Measurements from ENCODE around the gene TNFRSF14.

TNFRSF14 gene

DNA sequence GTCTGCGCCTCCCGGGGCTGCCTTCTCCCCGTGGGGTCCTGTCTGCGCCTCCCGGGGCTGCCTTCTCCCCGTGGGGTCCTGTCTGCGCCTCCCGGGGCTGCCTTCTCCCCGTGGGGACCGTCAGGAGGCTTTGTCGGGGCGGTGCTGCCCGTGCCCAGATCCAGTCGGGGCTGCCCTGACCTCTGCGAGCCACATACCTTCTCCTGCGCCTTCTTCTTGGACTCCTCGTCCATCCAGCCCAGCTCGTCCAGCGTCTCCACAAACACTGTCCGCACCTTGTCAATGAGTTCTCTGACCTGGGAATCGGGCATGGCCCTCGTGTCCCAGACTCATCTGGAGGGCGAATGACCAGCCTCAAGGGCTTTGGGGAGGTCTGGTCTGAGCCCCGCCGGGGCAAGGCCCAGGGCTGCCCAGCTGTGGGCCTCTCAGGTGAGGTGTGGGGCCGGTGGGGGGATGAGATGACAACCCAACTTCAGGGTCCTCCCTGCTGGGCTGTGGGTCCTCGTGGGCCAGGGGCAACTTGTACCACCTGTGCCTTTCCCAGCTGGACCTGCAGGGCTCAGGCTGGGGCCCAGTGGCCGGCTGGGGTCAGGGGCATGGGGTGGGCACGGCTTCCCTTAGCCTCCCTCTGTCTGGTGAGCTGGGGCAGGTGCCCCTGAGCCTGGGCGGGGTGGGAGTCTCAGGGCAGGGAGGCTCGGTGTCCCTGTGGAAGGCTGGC is 39.8 kb downstream of the TNFRSF14 start:
- Histone ChIP-seq H3K36me3 (ENCODE audit: insufficient read depth, low read depth, low read length) (no peaks in the 10 kb centered on the region), H3K27me3 (ENCODE audit: insufficient read depth, low read length) (no peaks in the 10 kb centered on the region), H3K4me3 (ENCODE audit: low read length) (no peak overlapping the region), H3K9me3 (ENCODE audit: insufficient read depth, low read depth, low read length) (no peaks in the 10 kb centered on the region), H3K27ac (ENCODE audit: low read length) (no peak overlapping the region), H3K9ac (ENCODE audit: low read depth, low read length) (no peak overlapping the region), H3K4me1 (ENCODE audit: insufficient read depth, low read length) (no peaks in the 10 kb centered on the region)

DNA sequence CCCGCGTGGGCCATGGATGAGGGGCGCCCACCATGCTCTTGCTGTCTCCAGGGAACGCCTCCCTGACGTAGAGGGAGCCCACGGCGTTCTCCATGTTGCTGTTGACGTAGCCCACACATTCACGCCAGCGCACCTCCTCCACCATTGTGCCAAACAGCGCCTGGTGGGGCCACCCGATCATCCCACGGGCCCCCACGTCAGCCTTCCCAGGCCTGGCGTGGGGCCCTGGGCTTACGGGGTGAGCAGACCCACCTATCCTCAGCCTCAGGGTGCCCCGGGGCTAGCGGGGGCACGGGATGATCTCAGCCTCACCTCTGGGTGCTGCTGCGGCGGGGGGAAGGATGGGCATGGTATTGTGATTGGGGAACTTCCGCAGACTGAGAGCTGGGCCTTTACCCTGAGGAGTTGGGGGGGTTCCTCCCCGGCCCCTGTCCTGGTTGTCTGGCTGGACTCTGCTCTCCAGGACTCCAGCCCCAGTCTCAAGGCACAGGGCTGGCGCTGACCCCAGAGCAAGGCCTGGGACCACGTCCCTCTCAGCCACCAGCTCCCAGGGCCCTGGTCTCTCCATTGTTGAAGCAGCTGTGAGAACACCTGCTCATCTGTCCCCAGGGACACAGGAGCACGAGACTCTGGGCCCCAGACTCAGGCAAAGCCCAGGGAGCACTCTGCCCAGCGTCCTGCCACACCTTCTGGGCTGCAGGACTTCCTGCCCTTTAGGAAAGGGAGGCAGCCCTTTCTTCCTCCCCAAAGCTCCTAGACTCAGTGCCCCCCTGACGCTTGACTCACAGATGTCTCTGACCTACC is 40.6 kb downstream of the TNFRSF14 start:
- no peaks in the 10 kb centered on the region for H3K4me1 ChIP-seq (ENCODE audit: insufficient read depth, low read length)
- H3K9ac ChIP-seq (ENCODE audit: low read depth, low read length), result no peak overlapping the region
- H3K27ac ChIP-seq (ENCODE audit: low read length), result no peak overlapping the region
- H3K9me3 ChIP-seq (ENCODE audit: insufficient read depth, low read depth, low read length), result no peaks in the 10 kb centered on the region
- H3K36me3 ChIP-seq (ENCODE audit: insufficient read depth, low read depth, low read length), result no peaks in the 10 kb centered on the region
- no peak overlapping the region for H3K4me3 ChIP-seq (ENCODE audit: low read length)
- no peaks in the 10 kb centered on the region for H3K27me3 ChIP-seq (ENCODE audit: insufficient read depth, low read length)

DNA sequence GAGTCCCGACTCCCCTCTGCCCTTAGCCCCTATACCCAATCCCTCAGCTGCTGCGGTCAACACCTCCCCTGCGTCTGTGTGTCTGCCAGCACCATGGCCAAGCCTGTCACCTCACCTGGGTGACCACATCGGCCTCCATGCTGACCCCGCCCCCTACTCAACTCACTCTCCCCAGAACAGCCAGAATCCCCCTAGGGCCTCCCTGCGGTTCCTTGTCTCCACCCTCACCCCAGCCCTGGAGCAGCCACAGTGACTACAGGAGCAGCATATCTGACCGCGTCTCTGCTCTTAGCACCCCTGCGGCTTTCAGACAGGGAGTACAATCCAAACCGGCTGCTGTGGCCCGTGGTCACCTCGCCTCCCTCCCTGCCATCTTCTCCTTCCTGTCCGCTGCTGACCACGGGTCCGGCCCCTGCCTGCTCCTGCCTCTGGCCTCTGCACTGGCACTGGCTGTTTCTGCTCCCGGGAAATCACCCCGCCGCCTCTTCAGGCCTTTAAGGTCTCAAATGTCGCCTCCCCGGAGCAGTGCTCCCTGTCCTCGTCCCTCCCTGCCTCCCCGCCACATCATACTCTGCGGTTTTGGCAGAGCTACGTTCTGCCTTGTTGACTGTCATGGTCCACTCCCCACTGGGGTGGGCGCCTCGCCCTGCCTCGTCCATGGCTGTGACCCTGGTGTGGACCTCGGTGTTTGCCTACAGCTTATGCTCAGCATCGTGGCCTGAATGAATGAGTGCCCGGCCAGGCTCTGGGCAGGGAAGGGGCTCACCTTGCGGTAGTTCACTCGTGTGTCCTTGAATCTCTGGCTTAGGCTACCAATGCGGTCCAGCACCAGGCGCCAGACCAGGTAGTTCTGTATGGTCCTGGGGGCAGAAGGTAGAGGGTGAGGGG is 41.5 kb downstream of the TNFRSF14 start:
- Histone ChIP-seq H3K9me3 (ENCODE audit: insufficient read depth, low read depth, low read length) (no peaks in the 10 kb centered on the region), H3K4me1 (ENCODE audit: insufficient read depth, low read length) (no peaks in the 10 kb centered on the region), H3K4me3 (ENCODE audit: low read length) (no peak overlapping the region), H3K9ac (ENCODE audit: low read depth, low read length) (no peak overlapping the region), H3K27ac (ENCODE audit: low read length) (no peak overlapping the region), H3K36me3 (ENCODE audit: insufficient read depth, low read depth, low read length) (no peaks in the 10 kb centered on the region), H3K27me3 (ENCODE audit: insufficient read depth, low read length) (no peaks in the 10 kb centered on the region)

DNA sequence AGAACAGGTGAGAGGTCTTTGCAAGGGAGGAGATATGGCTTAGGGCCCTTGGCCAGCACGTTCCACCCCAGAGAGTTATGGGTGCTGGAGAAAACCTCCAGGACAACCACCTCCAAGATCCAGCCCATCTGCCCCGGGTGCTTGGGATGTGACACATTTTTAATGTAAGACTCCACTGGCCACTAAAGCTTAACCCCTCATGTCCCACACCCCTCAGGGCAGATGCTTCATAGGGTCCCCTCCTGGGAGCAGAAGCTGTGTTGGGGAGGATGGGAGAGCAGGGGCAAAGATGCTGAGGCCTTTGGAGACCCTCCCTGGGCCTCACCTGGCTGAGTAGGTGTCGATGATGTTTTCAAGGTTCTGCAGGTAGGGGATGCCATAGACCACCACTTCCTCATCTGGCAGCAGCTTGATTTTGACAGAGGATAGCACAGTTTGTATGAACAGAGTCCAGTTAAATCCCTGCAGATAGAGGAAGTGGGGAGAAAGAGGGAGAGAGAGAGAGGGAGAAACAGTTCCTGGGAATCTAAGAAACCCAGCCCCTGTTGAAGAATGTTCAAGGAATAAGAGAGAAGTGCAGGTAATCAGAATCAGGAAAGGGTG is 42.3 kb downstream of the TNFRSF14 start:
- Histone ChIP-seq H3K4me1 (ENCODE audit: insufficient read depth, low read length) (no peaks in the 10 kb centered on the region), H3K9me3 (ENCODE audit: insufficient read depth, low read depth, low read length) (no peaks in the 10 kb centered on the region), H3K4me3 (ENCODE audit: low read length) (no peak overlapping the region), H3K27ac (ENCODE audit: low read length) (no peak overlapping the region), H3K36me3 (ENCODE audit: insufficient read depth, low read depth, low read length) (no peaks in the 10 kb centered on the region), H3K27me3 (ENCODE audit: insufficient read depth, low read length) (no peaks in the 10 kb centered on the region), H3K9ac (ENCODE audit: low read depth, low read length) (no peak overlapping the region)

DNA sequence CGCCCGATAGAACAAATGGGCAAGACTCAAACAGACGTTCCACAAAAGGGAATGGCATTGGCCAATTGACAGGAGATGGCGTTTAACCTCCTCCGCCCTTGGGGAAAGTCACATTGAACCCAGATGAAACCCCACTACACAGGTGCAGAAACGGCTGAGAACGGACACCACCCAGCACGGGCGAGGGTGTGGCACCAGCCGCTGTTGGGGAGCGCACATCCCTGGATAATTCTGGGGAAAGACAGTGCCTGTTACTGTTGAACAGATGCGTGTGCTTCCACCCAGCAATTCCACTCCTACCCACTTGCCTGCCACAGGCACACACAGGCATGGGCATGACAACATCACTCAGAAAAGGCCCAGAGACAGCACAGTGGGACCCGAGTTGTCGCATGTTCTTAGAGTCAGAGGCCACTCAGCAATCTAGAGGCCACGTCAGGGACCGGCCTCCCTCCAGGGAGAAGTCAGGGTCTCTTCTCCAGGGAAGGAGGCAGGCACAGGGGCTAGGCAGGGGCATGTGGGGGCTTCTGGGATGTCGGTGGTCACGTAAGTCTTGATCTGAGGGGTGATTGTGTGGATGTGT is 45.6 kb downstream of the TNFRSF14 start:
- no peak overlapping the region for H3K27ac ChIP-seq (ENCODE audit: low read length)
- no peak overlapping the region for H3K9ac ChIP-seq (ENCODE audit: low read depth, low read length)
- H3K36me3 ChIP-seq (ENCODE audit: insufficient read depth, low read depth, low read length), result no peaks in the 10 kb centered on the region
- H3K4me3 ChIP-seq (ENCODE audit: low read length), result no peak overlapping the region
- H3K27me3 ChIP-seq (ENCODE audit: insufficient read depth, low read length), result no peaks in the 10 kb centered on the region
- no peaks in the 10 kb centered on the region for H3K4me1 ChIP-seq (ENCODE audit: insufficient read depth, low read length)
- H3K9me3 ChIP-seq (ENCODE audit: insufficient read depth, low read depth, low read length), result no peaks in the 10 kb centered on the region

DNA sequence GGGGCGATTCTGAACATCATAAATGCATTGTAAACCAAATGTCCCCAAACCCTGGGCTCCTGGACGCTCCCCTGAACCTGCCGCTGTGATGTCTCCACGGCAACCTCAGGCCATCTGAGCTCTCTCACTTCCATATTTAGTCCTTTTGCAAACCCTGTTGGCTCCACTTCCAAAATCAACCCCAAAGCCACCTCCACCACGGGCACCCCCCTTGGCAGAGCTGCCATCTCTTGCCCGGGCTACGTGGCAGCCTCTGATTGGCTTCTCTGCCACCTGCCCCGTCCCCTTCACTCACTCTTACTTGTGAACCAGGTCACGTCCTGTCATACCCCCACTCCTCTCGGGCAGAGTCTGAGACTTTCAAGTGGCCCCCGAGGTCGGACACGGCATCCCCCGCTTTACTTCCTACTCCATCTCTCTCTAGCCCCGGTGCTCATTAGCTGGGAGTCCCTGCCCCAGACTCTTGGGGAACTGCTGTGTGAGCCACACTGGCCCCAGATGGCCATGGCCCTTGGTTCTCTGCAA is 46.2 kb downstream of the TNFRSF14 start:
- H3K27ac ChIP-seq (ENCODE audit: low read length), result no peak overlapping the region
- no peak overlapping the region for H3K9ac ChIP-seq (ENCODE audit: low read depth, low read length)
- H3K4me1 ChIP-seq (ENCODE audit: insufficient read depth, low read length), result no peaks in the 10 kb centered on the region
- H3K9me3 ChIP-seq (ENCODE audit: insufficient read depth, low read depth, low read length), result no peaks in the 10 kb centered on the region
- no peaks in the 10 kb centered on the region for H3K27me3 ChIP-seq (ENCODE audit: insufficient read depth, low read length)
- H3K4me3 ChIP-seq (ENCODE audit: low read length), result no peak overlapping the region
- H3K36me3 ChIP-seq (ENCODE audit: insufficient read depth, low read depth, low read length), result no peaks in the 10 kb centered on the region

DNA sequence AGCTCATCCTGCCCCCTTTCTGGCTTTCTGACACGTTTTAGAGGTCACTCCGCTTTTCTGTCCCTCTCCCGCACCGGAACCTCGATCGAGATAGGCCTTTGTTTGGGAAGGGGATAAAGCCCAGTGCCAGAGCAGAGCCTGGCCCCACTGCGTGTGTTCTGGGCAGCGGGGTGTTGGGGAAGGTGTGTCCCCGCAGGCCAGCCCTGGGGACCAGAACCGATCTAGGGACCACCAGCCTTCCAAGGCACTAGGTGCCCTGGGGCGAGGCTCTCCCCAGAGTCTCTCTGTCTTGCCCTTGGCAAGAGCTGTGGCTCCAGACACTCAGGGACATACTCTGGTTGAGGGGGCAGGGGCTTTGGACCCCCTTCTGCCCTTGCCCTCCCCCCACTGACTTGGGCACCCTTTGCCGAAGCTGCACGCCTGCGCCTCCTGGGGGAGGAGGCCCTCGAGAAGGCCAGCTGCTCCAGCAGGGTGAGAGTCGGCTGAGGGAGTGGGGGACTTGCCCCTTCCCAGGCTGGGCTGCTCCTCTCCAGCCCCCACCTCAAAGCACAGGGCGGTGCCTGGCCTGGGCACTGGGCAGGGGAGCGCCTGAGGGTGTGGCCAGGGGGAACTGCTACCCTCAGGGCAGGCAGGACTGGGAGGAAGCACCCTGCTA is 46.8 kb downstream of the TNFRSF14 start:
- H3K9ac ChIP-seq (ENCODE audit: low read depth, low read length), result no peak overlapping the region
- H3K4me1 ChIP-seq (ENCODE audit: insufficient read depth, low read length), result no peaks in the 10 kb centered on the region
- no peaks in the 10 kb centered on the region for H3K36me3 ChIP-seq (ENCODE audit: insufficient read depth, low read depth, low read length)
- no peaks in the 10 kb centered on the region for H3K9me3 ChIP-seq (ENCODE audit: insufficient read depth, low read depth, low read length)
- H3K27ac ChIP-seq (ENCODE audit: low read length), result no peak overlapping the region
- no peaks in the 10 kb centered on the region for H3K27me3 ChIP-seq (ENCODE audit: insufficient read depth, low read length)
- no peak overlapping the region for H3K4me3 ChIP-seq (ENCODE audit: low read length)

DNA sequence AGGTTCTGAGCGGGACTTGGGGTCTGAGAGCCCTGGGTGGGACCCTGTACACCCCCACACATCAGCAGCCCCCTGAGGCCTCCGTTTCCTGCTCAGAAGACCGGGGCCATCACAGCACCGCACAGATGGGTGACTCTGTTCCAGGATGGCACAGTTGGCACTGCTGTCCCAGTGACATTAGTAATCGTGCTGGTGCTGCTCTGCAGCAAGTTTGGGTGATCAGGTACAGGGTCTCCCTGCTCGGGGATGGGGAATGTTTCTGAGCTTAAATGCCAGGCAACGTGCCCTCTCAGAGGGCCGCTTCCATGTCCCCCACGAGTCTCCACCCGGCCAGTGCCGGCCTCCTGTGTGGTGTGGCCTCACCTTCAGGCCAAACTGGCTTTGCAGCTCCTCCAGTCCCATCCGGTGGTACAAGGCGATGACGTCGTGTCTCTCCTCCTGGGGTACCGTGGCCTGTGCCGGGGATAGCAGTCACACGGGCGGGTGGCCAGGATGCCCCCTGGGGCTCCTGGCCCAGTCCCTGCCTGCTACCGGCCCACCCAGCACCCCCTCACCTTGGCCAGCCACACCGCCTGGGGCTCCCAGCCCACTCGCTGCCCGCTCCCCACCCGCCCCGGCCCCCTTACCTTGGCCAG is 47.5 kb downstream of the TNFRSF14 start:
- Histone ChIP-seq H3K27ac (ENCODE audit: low read length) (no peak overlapping the region), H3K4me3 (ENCODE audit: low read length) (no peak overlapping the region), H3K4me1 (ENCODE audit: insufficient read depth, low read length) (no peaks in the 10 kb centered on the region), H3K9me3 (ENCODE audit: insufficient read depth, low read depth, low read length) (no peaks in the 10 kb centered on the region), H3K27me3 (ENCODE audit: insufficient read depth, low read length) (no peaks in the 10 kb centered on the region), H3K9ac (ENCODE audit: low read depth, low read length) (no peak overlapping the region), H3K36me3 (ENCODE audit: insufficient read depth, low read depth, low read length) (no peaks in the 10 kb centered on the region)

DNA sequence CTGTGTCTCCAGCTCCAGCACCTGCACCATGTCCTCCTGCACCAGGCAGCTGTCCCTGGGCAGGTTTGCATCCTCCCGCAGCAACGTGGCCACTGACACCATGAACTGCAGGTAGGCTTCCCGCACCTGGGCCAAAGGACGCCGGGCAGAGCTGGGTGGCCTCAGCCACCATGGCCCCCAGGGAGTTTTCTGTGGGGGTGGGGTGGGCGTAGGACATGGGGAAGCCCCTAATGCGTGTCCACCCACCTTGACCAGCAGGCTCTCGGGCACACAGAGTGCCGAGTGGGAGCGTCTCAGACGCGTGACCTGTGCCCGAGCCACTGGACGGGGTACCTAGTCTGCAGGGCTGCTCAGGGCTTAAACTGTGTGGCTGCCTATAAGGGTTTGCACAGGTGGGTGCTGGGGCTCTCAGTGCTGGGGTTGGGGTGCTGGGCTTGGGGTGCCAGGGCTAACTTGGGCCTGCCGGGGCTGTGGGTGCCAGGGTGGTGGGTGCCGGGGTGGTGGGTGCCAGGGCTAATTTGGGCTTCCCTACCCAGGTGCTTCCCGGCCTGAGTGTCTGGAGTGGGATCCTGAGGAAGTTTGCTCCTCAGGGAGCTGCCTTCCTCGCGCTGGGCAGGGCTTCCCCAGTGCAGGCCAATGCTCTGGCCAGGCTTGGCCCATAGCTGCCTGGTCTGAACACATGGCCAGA is 48.1 kb downstream of the TNFRSF14 start:
- no peak overlapping the region for H3K4me3 ChIP-seq (ENCODE audit: low read length)
- H3K9me3 ChIP-seq (ENCODE audit: insufficient read depth, low read depth, low read length), result no peaks in the 10 kb centered on the region
- H3K4me1 ChIP-seq (ENCODE audit: insufficient read depth, low read length), result no peaks in the 10 kb centered on the region
- H3K27ac ChIP-seq (ENCODE audit: low read length), result no peak overlapping the region
- no peak overlapping the region for H3K9ac ChIP-seq (ENCODE audit: low read depth, low read length)
- no peaks in the 10 kb centered on the region for H3K36me3 ChIP-seq (ENCODE audit: insufficient read depth, low read depth, low read length)
- H3K27me3 ChIP-seq (ENCODE audit: insufficient read depth, low read length), result no peaks in the 10 kb centered on the region

DNA sequence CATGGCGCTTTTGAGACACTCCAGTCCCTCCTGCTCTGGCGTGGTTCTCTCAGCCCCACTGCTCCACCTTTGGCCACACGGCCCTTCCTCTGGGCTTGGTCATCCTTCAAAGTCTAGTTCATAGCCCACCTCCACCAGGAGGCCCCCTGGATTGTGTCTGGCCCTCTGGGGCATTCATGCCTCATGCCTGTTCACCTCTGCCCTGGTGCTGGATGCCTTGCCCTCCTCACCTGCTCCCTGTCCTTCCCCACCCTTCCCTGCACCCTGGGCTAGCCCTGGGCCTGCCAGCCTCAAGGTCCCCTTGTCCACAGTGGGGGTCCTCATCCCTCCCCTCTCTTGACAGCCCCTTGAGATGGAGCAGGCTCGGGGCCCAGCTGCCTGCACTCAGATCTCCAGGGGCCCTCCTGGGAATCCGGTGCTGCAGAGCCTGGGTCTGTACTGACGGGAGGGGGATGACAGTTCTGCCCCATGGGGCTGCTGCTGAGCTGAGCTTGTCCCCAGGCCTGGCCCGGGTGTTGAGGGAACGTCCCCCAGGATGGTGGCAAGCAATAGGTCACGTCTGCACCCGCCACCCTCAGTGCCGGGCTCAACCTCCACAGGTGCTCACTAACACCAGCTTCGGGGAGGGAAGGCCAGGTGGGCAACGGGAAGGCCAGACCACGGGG is 48.8 kb downstream of the TNFRSF14 start:
- H3K36me3 ChIP-seq (ENCODE audit: insufficient read depth, low read depth, low read length), result no peaks in the 10 kb centered on the region
- H3K9me3 ChIP-seq (ENCODE audit: insufficient read depth, low read depth, low read length), result no peaks in the 10 kb centered on the region
- no peak overlapping the region for H3K27ac ChIP-seq (ENCODE audit: low read length)
- no peak overlapping the region for H3K4me3 ChIP-seq (ENCODE audit: low read length)
- H3K27me3 ChIP-seq (ENCODE audit: insufficient read depth, low read length), result no peaks in the 10 kb centered on the region
- H3K9ac ChIP-seq (ENCODE audit: low read depth, low read length), result no peak overlapping the region
- H3K4me1 ChIP-seq (ENCODE audit: insufficient read depth, low read length), result no peaks in the 10 kb centered on the region
